ENCODE measurements around the gene OSBPL3. TPM values are rescaled to one million over a fixed set of nuclear protein-coding genes. Genes with fewer than 3 reads are reported as not detected.
A peak's percentile ranks its signal among the peaks of the same experiment; 100 is the strongest.

The OSBPL3 gene
- total RNA-seq, 1 experiment from 2014 or later = 39.4 TPM

DNA sequence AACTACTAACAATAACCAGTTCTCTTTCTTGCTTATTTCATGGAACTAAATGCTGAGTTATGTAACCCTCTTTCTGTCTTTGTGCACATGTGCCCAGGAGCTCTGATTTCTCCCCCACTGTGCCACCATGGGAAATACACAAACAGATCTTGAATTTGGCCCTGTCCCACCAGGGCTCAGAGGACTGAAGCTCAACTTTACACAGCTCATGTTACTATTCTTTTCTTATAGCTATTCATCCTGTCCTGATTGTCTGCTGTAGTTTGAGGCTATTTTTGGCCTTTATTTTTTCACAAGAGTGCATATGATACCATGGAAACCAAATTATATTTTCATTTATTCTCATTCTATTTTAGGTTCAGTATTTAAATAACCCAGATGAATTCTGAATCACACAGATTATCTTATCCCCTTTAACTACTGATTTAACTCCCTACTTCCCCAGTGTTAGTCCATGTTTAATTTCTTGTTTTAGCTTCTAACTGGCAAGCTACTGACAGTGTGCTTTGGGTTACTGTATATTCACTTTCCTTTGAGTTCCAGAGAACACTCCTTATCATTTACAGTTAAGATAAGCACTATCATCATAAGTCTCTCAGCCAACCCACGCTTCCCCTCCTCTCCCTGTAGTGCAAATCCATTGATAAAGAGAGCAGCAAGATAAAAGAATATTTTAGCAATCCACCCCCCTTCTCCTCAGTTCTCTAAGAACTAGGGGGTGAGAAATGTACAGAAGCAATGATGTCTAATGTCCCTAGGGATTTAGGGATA is 150.9 kb downstream of the OSBPL3 start:
- peak; percentile 53 for DNase-seq (ENCODE audit: low read depth)

DNA sequence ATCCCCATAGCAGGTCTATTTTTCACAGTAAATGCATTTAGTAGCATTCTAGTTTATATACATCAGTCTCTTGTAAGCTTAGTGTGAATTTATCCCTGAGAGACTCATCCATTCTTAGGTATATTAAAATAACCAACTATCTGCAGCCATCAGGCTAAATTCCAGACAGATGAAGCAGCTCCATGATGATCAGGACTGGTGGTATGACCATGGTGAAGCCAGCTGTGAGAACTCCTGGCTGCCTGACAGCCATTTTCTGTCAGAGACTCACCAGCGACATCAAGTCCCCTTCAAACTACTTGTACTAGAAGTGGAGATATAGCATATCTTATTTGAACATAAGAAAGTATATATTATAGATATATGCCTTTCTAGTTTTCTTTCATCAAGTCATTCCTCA is 152.4 kb downstream of the OSBPL3 start:
- peak; percentile 71 for DNase-seq (ENCODE audit: low read depth)

DNA sequence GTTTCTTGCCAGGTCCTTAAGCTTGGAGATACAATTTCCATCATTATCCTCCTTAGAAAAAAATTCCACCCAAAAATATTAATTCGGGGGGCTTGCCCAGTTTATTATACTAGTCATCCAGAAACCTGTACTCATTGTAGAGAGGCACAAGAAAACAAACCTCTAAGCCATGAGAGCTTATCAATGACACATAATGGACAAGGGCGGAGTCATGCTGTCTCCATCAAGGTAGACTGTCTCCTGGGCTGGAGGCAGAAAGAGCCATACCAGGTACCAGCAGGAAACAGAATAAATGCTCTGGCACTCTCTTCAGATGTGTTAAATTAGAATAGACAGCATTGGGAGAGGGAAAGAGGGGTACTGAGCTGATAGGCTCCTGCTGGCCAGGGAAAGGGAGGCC is 153.0 kb downstream of the OSBPL3 start:
- no peak for DNase-seq (ENCODE audit: low read depth)

DNA sequence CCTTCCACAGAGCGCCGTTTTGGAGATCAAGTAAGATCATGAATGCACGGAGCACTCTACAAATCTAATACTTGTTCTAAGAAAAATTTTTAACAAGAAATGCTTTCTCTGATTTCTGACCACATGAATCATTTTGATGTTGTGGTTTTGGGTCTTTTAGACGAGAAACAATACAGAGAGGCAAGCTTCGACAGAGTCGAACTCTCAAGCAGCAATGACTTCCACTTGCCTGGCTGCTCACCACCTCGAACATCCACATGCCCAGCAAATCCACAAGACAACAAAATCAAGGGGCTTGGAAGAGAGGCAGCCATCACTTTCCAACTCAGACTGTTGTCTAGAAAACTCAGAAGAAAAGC is 153.3 kb downstream of the OSBPL3 start:
- peak; percentile 70 for DNase-seq (ENCODE audit: low read depth)

DNA sequence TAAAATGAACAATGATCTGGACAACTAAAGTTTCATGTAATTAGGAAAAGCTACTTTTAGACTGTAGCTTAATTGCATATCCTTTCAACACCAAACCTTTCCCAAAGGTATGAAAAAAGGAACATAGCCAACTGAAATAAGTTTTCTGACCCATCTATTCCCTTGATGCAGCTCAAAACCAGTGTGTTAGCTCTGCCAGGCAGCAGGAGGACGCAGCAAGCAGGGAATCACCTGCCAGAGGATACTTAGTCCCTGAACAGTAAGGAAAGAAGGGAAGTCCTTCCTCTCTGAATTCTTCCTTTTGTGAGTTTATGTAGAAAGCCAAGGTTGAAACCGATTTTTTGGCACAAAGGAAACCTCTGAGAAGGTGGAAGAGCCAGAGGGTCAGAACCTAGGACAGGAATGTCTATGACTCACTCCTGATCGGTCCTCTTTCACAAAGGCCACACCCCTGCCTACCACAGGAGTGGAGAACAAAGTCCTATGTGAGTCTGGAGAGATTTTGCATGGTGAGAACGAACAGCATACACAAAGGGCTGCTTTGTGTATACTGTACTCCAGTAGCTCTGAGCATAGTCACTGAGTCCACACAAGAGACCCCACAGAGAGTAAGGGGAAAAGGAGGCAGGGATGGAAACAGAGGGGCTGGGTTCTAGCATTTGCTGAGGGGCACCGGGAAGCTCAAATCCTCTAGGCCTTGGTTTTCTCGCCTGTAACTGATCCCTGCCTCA is 153.9 kb downstream of the OSBPL3 start:
- peak; percentile 95 for DNase-seq (ENCODE audit: low read depth)

DNA sequence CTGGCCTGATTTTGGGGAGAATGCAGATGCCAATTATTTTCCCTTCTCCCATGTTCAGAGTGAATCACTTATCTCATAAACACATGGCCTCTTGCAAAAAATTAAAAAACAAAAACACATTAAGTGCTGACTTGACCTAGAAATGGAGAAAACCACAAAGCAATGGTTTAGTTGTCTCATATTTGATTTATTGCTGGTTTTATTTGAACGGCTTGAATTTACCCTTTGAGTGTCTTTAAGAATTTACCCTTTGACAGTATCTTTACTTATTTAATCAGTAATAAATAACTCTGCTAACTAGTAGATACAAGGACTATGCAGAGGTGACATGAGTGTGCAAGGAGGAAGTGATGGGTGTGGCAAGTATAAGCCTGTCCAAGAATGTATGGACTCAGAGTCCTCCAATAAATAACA is 154.6 kb downstream of the OSBPL3 start:
- DNase-seq (ENCODE audit: low read depth) = peak; percentile 22

DNA sequence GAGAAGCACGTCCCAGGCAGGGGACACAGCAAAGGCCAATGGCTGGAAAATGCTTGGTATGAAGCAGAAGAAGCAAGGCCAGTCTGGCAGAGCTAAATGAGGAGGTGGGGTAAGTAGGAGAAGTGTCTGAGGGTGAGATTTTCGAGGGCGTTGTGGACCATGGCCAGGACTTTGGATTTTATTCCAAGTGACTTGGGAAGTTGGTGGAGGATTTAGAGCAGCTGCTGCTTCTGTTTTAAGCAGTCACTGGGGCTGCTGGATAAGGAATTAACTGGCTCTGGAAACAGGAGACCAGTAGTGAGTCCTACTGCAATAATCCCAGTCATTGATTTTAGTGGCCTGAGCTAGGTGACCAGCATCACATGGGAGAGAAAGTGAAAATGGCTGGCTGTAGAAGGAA is 155.1 kb downstream of the OSBPL3 start:
- DNase-seq (ENCODE audit: low read depth) = no peak

DNA sequence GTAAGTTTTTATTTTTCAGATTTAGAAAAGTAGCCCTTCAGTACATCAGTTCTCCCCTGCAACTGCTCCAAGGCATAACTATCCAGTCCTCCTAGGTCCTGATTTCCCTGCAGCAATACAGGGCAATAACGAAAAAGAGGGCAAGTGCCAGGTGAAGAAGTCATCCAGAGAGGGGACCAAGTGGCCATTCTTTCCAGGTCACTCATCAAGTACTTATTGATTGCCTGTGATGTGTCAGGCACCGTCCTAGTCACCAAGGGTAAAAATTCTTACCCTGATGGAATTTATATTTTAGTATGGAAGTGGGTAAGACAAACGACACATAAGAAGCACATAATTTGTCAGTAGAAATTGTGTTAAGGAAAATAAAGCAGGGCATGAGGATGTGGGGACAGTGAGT is 155.6 kb downstream of the OSBPL3 start:
- DNase-seq (ENCODE audit: low read depth) = no peak

DNA sequence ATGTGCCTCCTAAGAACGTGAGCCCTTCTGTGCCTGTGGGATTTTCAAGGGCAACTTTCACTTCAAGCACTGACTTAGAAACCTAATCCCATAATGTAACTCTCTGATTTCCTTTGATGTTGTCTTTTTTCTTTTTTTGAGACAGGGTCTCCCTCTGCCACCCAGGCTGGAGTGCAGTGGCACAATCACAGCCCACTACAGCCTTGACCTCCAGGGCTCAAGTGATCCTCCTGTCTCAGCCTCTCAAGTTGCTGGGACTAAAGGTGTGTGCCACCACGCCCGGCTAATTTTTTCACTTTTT is 158.3 kb downstream of the OSBPL3 start:
- no peak for DNase-seq (ENCODE audit: low read depth)

DNA sequence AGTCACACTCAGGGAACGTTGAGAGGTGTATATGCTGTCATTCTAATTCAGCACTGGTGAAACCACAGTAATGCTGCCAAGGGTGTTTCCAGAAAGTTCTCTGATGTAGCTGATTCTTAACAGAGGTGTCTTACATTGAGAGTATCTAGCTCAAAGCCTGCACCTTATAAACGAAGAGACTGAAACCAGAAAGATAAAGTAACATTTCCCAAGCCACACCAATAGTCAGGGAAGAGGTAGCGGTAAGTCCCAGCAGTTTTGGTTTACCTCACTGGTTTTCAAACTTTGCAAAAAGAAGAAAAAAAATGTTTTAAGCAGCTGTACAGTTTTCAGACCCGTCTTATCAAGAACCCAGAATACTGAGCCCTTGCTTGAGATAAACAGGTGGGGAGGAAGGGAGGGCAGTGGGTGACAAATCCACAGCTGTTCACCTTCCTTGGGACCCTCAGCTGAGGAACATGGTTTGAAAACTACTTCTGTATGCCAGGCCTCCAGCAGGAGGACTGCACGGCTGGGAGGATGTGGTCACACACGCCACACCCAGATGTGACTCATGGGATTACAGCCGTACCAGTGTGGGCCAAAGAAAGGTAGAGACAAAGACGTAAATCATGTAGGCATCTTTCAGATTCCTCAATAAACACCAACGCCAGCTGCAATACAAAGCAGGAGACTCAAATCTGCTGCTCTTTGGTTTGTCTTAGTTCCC is 158.8 kb downstream of the OSBPL3 start:
- DNase-seq (ENCODE audit: low read depth) = peak; percentile 100

DNA sequence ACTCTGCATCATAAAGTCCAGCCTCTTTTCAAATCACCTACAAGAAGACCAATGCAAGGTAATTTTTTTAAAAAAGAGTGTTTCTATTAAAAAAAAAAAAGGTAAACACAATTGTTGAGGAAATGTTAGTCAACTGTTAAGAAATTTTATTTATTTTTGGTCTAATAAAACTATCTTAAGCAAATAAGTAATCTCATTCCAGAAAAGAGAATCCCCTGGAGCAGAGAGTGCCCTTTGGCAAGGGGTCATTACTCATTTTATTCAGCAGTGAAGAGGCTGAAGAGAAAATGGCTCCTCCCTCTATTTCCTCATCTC is 159.3 kb downstream of the OSBPL3 start:
- no peak for DNase-seq (ENCODE audit: low read depth)

DNA sequence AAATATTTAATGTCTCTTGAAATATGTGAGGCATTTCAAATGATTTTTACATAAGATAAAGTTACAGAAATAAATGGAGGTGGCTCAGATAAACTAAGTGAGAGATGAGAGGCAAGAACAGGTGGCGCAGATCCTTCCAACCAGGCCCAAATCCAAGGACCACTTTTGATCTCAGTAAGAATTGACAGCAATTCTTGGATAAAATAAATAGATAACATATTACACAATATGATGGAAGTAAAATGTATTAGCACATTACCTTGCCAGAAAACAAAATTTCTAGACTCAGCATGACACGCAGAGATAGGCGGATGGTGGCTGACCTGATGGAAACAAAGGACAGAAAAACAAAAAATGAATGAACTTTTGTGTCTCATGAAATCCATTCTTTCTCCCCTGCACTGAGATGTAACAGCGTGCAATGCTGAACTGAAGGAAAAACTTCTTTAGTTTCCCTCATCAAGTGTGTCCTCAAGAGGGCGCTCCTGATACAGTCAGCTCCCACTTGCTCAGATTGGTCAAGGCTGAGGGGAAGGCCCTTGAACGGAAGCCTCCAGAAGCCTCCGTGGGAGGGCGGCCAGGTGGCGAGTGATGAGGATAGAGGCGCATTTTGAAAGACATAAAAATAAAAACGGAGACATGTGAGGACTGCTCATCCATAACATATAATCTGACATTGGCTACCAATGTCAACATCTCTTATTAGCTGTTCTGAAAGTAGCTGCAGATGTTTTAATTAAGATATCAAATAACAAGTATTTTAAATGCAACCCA is 159.9 kb downstream of the OSBPL3 start:
- peak; percentile 90 for DNase-seq (ENCODE audit: low read depth)

DNA sequence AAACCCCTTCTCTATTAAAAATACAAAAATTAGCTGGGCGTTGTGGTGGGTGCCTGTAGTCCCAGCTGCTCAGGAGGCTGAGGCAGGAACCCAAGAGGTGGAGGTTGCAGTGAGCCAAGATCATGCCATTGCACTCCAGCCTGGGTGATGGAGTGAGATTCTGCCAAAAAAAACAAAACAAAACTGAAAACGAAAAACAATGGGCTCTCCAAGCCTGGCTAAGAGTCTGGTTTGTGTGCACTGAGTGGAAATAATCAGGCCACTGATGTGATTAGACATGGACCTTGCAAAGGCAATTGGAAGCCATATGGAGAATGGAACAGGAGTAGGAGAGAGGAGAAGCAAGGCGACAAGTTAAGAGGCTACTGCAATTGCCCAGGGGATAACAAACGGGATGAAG is 162.6 kb downstream of the OSBPL3 start:
- peak; percentile 64 for DNase-seq (ENCODE audit: low read depth)

DNA sequence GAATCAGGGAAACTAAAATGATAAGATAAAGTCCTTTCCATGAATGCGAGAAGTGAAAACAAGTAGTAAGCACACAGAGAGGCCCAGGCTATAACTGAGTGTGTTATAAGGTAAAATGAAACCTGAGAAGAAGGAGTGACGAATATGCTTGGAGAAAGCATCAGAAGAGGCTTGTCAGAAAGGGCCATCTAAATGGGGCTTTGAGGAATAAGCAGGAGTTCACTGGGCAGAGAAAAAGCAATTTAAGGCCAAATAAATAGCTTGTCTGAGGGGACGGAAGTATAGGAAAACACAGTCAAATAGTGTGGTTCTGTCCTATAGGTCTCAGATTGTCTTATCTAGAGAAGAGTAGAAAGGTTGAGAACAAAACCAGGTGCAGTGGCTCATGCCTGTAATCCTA is 163.1 kb downstream of the OSBPL3 start:
- no peak for DNase-seq (ENCODE audit: low read depth)

DNA sequence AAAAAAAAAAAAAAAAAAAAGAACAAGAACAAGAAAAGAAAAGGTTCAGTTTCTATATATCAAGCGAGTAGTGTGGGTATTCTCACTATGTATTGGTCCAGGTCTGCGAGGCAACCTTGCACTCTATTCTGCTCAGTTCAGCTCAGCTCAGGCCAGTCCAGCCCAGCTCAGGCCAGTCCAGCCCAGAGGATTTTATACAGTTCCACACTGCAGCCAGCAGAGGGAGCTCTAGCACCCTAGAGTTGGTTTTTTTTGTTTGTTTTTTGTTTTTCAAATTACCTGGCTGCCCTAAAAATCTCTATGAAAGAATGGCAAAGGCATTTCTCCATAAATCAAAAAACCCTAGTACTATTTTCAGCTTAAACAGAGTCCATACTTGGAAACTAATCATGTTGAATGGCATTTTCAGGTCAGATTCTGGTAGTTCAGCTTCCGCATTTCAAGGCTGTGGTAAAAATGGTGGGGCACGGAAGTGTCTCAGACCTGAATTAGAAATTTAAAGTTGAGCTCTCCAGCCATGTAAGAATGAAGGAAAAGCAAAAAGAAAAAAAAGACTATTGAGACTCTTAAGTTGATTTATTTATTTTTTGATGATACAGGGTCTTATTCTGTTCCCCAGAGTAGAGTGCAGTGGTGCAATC is 167.6 kb downstream of the OSBPL3 start:
- peak; percentile 50 for DNase-seq (ENCODE audit: low read depth)

DNA sequence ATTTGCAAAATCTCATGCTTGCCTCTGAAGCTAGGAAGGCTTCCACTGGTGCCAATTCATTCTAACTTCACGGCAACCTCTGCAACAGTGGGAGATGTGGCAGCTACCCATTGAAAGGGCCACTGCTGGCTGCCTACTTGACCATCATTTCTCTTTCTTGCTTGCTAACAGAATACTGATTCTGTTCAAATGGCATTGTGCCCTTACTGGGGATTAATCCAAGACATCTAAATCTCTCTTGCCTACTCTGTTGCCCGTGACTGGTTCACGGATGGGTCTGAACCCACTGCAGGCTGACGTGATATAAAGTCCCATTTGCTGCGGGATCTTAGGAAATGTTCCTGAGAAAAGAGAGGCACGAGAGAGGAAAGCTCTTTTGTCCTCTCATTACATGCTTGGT is 171.5 kb downstream of the OSBPL3 start:
- DNase-seq (ENCODE audit: low read depth) = no peak

DNA sequence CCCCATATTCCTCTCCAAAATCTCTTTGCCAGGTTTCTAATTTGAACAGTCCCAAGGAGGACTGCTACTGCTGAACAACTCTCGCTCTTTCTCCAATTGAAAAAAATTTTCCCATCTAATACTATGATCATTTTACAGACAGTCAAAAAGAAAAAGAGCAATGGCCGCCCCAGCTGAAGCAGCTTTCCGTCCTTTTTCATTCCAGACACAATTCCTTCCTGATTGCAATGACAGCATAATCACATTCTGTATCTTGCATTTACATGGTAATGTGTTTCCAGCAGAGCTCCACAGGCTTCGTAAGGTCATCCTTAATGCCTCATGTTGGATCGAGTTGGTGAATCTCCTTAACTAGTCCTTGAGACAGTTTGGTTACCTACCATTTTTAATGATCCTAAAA is 177.7 kb downstream of the OSBPL3 start:
- DNase-seq (ENCODE audit: low read depth) = no peak

DNA sequence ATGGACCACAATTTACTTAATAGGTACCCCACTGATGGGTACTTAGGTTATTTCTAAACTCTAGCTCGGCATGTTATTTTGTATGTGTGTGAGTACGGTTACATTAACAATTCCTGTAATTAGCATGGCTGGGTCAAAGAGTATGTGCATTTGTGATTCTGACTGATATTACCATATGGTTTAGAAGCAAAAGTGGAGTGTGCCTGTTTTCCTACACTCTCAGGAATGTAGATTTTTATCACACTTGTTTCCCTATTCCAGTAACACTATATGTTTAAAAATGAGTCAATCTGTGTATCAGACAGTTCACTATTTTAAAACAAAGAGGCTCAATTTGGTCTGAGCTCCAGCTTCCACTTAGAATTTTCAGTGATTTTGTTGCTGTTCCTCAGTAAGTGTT is 178.1 kb downstream of the OSBPL3 start:
- no peak for DNase-seq (ENCODE audit: low read depth)

DNA sequence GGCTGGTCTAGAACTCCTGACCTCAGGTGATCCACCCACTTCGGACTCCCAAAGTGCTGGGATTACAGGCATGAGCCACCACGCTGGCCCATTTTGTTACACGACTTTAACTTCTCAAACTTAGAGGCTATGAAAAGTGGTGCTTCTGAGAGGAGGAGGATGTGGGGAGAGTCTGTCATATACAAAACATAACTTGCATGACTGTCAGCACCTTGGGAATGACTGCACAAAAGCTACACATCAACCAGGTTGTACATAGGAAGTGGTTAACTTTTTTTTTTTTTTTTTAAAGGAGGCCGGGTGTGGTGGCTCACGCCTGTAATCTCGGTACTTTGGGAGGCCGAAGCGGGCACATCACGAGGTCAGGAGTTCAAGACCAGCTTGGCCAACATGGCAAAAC is 179.3 kb downstream of the OSBPL3 start:
- no peak for DNase-seq (ENCODE audit: low read depth)

DNA sequence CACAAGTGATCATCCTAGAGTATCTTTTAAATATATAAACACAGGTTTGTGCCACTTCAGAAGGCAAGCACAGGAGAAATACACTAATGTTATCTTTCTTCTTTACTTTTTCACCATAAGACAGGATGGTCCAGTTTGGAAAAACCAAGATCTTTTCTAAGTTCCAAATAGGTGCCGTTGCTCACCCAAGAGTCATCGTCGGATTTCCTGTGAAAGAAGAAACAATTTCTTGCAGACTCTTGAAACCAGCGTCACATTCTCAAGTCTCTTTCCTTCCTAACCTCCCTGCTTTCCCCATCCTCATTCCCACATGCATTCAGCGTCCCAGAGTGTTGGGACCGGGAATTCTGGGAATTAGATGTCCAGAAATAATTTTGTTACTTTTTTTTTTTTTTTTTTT is 179.9 kb downstream of the OSBPL3 start:
- no peak for DNase-seq (ENCODE audit: low read depth)

DNA sequence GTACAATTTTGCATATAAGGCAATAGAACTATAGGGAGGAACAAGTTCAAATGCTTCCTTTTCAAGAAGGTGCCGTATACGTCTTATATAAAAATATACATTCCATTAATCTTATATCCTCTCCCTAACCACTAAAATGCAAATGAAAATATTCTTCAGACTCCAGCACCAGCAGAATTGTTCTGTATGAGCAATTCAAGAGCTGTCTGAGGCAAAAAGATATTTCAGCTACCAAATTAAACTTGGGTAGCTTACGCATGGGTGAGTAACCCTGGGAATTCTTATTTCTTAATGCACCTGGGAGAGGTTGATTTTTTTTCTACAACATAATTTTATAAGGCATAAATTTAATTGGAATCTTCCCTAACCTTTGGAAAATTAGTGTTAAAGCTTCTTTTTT is 180.5 kb downstream of the OSBPL3 start:
- no peak for DNase-seq (ENCODE audit: low read depth)

DNA sequence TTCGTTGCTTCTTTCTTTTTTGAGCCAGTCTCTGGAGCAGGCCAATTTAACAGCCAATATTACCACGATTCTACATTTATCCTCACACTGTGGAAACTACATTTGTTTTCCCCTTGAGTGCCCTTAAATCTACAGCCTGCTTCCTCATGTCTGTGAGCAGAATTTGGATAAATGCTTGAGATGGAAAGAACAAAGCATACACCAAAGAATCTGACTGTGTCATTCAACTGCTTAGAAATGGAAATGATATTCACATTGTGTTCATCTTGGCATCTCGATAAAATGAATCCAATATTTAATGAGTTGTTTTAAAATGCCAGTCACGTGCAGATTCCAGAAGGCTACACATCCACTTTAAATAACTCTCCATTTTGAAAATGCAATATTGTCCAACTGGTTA is 181.7 kb downstream of the OSBPL3 start:
- no peak for DNase-seq (ENCODE audit: low read depth)
